ENCODE data around the gene H2BK1. TPM values are rescaled to one million over a fixed set of nuclear protein-coding genes. Genes with fewer than 3 reads are reported as not detected.

H2BK1 gene
- total RNA-seq, 6 experiments from 2014 or later = not detected

- TF ChIP-seq POLR2A (IDR thresholded peaks at IDR 0.05) = no peak
- TF ChIP-seq, protein P1, sequence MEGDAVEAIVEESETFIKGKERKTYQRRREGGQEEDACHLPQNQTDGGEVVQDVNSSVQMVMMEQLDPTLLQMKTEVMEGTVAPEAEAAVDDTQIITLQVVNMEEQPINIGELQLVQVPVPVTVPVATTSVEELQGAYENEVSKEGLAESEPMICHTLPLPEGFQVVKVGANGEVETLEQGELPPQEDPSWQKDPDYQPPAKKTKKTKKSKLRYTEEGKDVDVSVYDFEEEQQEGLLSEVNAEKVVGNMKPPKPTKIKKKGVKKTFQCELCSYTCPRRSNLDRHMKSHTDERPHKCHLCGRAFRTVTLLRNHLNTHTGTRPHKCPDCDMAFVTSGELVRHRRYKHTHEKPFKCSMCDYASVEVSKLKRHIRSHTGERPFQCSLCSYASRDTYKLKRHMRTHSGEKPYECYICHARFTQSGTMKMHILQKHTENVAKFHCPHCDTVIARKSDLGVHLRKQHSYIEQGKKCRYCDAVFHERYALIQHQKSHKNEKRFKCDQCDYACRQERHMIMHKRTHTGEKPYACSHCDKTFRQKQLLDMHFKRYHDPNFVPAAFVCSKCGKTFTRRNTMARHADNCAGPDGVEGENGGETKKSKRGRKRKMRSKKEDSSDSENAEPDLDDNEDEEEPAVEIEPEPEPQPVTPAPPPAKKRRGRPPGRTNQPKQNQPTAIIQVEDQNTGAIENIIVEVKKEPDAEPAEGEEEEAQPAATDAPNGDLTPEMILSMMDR (IDR thresholded peaks at IDR 0.05) = peak in 2 of 4 donors; percentile 4 to 5
- Histone ChIP-seq H3K27me3 (no peaks in the 10 kb centered on the region), H3K9me3 (no peaks in the 10 kb centered on the region), H3K4me1 (no peaks in the 10 kb centered on the region), H3K27ac (no peak overlapping the region), H3K4me3 (no peak overlapping the region), H3K36me3 (no peaks in the 10 kb centered on the region)
- ATAC-seq = no peak
- intact Hi-C loops (cut with DNase I) = no loop called here
- DNase-seq = no peak
- 71% methylated on average over 22 of the region's 48 CpGs for WGBS (ENCODE audit: insufficient coverage, low coverage, low lambda C conversion rate, missing lambda C conversion rate)
Observed at GRCh38 chr7:151204383-151205032, 5.8 kb downstream of the H2BK1 start.

DNA sequence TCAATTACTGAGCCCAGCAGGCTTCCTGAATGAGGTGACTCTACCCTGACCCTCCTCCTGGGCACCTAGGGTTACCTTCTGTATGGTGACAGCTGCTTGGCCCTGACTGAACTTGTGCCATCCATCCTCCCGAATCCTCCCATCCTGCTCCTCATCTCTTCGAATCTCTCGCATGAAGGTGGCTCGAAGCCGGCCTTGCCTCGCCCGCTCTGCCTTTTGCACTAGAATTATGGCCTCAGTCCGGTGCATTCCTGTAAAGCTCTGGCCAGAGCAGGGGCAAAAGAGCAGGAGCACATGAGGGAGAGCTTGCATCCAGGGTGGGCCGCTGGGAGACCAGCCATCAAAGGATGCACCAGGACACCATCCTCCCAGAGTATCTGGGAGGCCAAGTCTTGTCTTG, 7.5 kb downstream of the H2BK1 start:
- ATAC-seq (no peak), DNase-seq (no peak)
- 80% methylated on average over 8 of the region's 9 CpGs for WGBS (ENCODE audit: insufficient coverage, low coverage, low lambda C conversion rate, missing lambda C conversion rate)
- intact Hi-C loops (cut with DNase I) = no loop called here
- no peaks in the 10 kb centered on the region for H3K4me1 ChIP-seq
- no peak overlapping the region for H3K4me3 ChIP-seq
- no peak for TF ChIP-seq POLR2A (IDR thresholded peaks at IDR 0.05)
- TF ChIP-seq, protein P1 (IDR thresholded peaks at IDR 0.05) = no peak
- no peaks in the 10 kb centered on the region for H3K36me3 ChIP-seq
- no peaks in the 10 kb centered on the region for H3K9me3 ChIP-seq
- H3K27ac ChIP-seq = no peak overlapping the region
- no peaks in the 10 kb centered on the region for H3K27me3 ChIP-seq

DNA sequence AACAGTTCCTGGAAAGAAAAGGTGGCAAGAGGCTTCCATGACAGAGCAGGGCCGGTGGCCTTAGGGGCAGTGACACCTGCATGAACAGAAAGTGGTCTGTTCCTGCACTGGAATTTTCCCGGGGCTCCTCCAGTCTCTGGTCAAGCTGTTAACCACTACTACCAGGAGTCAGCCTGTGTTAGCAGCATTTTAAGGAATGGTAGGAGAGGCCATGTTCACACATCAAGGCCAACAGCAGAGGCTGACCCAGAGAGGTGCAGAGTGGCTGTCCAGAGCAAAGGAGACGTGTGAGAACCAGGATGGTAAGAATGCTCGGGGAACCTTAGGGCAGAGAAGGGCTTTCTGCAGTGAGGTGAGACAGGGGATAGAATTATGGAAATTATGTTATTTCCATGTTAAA, 8.5 kb downstream of the H2BK1 start:
- Histone ChIP-seq H3K4me3 (no peak overlapping the region), H3K27me3 (no peaks in the 10 kb centered on the region), H3K36me3 (no peaks in the 10 kb centered on the region), H3K4me1 (no peaks in the 10 kb centered on the region), H3K27ac (no peak overlapping the region), H3K9me3 (no peaks in the 10 kb centered on the region)
- 78% methylated on average over 4 of the region's 4 CpGs for WGBS (ENCODE audit: insufficient coverage, low coverage, low lambda C conversion rate, missing lambda C conversion rate)
- no peak for ATAC-seq
- TF ChIP-seq, protein P1 (IDR thresholded peaks at IDR 0.05) = no peak
- no peak for TF ChIP-seq POLR2A (IDR thresholded peaks at IDR 0.05)
- no peak for DNase-seq
- intact Hi-C loops (cut with DNase I) = no loop called here

DNA sequence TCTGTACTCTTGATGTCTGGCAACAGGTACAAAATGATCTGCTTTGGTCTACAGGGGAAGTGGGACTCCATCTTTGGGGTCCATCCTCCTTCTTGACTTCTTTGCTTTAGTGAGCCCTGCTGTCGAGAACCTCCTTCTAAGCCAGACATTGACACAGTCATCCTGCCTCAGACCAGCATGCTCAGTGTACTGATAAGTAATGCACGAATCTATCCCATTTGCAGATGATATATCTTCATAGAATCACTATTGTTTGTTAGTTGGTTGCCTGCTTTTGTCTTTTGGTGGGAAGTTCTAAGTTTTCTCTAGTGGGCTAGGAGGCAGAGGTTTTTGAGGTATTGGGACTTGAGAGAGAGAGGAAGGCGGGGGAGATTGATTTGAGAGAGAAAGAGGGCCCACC, 8.9 kb downstream of the H2BK1 start:
- Histone ChIP-seq H3K27ac (no peak overlapping the region), H3K4me3 (no peak overlapping the region), H3K36me3 (no peaks in the 10 kb centered on the region), H3K4me1 (no peaks in the 10 kb centered on the region), H3K9me3 (no peaks in the 10 kb centered on the region), H3K27me3 (no peaks in the 10 kb centered on the region)
- 75% methylated on average over 3 of the region's 3 CpGs for WGBS (ENCODE audit: insufficient coverage, low coverage, low lambda C conversion rate, missing lambda C conversion rate)
- DNase-seq = no peak
- intact Hi-C loops (cut with DNase I) = no loop called here
- no peak for ATAC-seq
- TF ChIP-seq, protein P1 (IDR thresholded peaks at IDR 0.05) = no peak
- TF ChIP-seq POLR2A (IDR thresholded peaks at IDR 0.05) = no peak

Measured in right lobe of liver (tissue), 6 donors.